ENCODE data around the gene FOCAD.
"Not testable (repeated sequence)": the region's sequence is repeated elsewhere in the genome, so short reads cannot be mapped to it uniquely, and the experiment has no call there.

FOCAD gene

DNA sequence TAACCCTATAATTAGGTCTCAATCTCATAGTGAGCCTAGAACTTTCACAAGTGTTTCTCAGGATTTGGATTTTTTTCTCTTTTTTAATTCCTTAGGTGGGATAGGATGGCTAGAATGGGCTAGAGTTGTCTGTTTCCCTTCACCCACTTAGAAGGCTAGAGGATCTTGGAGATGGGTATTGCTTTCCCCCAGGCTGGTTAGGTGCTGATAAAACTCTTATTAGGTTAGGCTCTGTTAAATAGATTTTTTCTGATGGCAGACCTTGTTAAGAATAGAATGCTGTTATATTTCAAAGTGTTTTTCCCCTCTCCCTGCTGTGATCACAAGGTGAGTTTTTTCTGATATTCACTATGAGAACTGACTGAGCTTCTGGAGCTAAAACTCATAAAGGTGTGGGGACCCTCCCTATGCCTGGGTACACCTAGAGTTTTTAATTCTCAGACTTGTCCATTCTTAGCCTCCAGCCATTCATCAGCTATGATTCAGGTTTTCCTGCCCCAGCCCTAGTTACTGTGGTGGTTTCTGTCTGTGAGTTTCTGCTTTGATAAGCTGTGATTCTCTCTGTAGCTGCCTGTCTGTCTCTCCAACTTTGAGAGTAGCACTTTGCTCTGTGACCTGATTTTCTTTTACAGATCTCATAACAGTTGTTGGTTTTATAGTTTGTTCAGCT is 215.0 kb downstream of the FOCAD start:
- no peak for DNase-seq

DNA sequence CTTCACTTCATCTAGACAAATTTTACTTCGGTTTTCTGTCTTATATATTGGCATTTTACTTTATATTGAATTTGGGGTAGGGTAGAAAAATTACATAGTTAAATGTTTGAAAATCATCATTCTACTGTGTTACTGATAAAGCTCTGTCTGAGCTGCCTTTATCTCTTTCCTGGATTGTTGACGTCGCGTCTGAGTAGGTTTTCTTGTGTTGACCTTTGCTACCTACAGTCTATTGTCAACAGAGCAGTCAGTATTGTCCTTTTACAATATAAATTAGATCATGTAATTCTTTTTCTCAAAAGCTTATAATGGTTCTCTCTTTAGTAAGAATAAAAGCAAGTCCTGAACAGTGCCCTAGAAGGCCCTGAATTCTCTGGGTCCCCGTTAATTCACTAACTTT is 219.2 kb downstream of the FOCAD start:
- no peak for DNase-seq

DNA sequence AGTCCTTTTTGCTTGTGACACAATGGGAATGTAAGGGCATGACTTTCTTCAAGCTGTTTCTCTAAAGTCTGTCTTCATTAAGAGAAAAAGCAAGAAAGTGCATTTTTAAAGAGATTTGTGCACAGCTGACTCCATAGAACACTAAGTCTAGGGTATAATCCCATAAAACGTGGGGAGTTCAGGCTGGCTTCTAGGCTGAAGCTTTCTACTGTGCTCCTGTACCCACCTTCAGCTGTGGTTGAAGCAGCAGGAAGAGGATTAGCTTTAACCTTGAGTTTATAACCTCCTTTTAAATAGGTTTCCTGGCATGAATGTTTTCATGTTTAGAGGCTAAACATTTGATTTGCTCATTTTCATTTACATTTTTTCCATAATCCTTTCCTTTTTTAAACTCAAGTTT is 220.9 kb downstream of the FOCAD start:
- DNase-seq, result no peak

DNA sequence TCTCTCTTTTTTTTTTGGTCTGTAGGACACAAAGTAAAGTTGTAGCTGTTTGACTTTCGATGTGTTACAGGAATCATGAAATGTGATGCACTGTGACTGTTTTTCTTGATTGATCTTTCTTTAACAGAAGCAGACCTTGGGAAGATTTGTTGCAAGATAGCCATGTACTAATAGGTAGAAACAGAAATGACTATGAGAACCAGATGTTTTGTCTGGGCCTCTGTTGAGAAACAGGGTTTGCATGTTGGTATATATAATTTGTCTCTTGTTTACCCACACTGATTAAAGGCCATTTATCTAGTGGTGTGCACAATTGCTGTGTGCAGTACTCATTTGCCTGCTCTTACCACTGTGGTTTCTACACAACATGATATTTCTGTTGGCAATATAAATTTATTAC is 222.3 kb downstream of the FOCAD start:
- DNase-seq, result no peak

DNA sequence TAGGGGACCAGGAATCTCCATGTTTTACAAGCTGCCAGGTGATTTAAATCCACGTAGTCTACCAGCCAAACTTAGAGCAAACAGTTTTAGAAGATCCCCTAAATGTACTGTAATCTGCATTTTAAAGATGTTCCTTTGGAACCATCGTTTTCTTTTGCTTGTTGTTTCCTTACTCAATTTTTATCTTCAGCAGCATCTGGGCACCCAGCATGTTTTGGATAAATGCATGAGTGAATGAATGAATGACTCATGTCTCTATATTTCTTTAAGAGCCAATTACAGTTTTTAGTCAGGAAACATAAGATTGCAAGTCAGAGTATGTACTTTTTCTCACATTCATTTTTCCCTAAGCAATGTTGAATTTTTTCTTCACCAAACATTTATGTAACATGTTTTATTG is 224.4 kb downstream of the FOCAD start:
- DNase-seq, result no peak

DNA sequence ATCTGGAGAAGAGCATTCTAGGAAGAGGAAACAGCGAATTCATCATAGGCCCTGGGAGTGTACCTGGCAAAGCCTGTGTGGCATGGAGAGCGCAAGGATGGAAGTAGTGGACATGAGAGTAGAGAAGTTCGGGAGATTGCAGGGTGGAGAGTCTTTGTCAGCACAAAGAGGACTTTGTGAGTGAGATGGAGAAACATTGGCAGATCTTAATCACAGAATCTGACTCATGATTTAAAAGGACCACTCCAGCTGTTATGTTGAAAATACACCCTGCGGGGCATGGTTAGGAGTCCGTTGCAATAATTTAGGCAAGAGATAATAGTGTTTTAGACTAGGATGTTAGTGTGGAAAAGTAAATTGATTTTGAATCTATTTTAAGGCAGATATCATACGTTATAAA is 230.5 kb downstream of the FOCAD start:
- DNase-seq, result no peak

DNA sequence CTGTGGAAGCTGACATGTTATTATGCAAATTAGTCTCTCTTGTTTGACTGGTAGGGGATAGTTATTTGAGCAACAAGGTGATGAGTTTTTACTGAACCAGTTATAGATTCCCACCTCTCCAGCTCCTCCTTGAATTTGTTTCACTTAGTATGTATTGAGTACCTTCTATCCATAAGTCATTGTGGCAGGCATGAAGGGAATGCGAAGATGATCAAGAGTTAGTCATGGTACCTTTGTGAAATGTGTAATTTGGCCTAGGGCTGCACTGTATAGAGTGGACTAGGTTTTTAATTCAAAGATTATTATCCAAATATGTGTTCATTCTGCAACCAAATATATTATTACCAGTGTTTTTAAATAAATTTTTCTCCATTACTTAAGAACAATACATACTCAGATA is 237.3 kb downstream of the FOCAD start:
- no peak for DNase-seq

DNA sequence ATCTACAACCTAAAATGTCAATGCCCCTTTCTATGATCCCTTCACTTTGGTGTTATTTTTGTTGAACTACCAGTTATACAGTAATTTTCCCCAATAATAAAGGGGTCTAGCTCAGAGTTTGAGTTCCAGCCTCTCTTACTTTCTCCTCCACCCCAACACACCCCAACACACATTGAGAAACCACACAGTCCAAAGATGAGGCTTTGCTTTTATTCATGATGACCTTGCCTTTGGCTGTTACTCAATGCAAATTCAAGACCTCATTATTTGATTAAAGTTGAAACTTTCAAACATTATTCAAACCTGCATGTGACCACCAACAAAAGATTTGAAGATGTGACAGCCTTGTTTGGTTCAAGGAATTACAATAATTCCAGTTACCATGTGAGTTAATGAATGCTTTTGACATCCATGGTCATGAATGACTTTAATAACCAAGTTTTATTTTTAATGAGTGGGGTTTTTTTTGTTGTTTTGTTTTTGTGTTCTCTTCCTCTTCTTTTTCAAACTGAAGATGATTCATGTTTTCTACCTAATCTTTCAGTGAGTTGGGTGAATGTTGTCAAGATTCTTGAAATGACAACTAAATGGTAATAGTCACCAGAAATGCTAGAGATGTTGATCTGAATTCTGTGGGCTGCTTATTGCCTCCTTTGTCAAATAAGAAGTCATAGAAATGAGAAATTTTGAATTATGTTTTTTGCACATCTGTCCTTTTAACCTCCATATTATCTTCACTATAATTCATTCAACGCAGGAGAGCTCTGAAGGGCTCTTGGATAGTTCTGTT is 241.4 kb downstream of the FOCAD start:
- DNase-seq, result no peak

DNA sequence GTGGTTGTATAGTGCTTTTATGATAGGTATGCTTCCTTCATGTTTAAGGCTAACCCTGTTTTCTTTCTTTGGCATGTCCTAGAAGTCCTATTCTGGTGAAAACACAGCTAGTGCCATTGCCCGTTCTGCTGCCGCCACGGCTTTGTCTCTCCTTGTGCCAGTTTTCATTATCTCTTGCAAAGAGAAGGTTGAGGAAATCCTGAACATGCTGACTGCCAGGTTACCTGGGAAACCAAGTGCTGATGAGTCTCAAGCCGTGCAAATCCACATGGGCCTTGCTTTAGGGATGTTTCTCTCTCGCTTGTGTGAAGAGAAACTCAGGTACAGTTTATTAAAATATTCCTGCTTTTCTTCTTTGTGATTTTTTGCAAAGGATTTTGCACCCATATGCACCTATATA is 245.2 kb downstream of the FOCAD start:
- DNase-seq, result no peak

DNA sequence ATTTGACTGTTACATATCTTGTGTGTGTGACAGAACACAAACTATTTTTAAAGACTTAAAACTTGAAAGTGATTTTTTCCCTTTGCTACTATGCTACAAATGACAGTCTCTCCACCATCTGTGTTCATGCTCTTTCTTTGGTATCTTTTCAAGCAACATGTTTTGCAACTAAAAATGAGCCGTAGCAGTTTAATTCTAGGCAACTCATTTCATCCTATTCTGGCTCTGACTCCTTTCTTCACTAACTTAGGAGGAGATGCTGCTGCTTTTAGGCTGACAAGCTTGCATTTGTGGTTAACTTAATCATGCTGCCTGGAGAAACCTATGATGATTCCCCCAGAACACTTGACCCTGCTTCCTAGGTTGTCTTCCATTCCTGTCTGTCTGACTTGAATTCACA is 246.8 kb downstream of the FOCAD start:
- no peak for DNase-seq

DNA sequence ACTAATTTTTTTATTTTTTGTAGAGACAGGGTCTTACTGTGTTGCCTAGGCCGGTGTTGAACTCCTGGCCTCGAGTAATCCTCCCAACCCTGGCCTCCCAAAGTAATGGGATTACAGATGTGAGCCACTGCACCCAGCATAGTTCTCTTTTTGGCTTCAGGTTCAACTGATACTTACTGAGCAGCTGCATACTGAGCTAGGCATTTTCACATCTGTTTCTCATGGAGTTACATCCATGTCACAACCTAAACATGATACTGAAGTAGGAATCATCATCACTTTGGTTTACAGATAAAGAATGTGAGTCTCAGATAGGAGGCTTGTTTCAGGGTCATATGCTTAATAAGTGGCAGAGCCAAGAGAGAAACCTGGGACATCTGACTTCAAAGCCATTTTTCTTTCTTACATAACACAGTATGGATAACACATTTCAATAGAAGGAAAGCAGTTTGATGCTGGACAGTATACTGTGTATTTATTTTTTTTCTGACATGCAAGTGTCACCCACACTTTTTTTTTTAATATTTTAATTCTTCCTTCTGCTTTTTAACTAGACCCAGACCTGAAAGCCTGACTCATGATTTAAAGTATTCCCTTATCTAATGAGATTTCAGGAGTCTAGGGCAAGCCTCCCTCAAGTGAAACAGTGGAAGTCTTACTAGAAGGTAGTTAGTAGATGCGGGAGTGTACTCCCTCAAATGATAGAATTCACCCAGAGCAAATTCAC is 256.6 kb downstream of the FOCAD start:
- DNase-seq, result no peak

DNA sequence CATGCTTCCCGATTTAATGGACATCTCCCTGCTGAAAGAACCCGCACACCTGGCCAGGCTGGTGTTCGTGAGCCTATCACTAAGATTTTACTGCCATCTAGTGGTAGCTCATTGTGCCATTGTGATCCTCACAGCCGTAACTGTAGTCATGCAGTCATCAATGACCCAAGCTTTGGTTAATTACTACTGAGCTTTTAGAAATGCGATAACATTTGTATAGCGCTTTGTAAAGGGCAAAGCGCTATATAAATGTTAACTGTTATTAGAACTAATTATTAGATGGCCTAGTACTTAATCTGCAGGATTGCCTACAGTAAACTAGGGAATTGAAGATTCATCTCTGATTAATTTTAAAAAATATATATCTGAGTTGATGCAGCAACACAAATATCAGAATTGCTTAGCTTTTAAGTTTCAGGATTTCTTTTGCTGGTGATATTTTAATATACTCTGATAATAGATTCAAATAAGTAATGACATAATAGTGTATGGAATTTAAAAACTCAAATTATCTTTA is 257.2 kb downstream of the FOCAD start:
- DNase-seq, result peak; percentile 79

DNA sequence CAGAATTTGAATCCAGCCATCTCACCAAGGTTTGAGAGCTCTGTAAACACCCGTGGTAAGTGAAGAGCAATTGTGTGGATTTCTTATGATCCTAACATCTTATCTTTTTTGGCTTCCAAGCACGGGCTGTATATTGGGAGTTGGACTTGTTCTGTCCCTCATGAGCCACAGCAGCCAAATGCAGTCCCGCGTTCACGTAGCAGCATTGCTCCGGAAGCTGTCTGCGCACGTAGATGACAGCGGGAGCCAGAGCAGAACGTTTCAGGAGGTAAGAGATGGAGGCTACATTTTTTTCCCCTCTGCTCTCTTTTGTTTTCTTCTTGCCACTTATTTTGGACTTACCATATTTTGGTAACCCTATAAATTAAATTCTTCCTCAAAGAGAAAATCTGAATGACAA is 260.4 kb downstream of the FOCAD start:
- DNase-seq, result no peak

DNA sequence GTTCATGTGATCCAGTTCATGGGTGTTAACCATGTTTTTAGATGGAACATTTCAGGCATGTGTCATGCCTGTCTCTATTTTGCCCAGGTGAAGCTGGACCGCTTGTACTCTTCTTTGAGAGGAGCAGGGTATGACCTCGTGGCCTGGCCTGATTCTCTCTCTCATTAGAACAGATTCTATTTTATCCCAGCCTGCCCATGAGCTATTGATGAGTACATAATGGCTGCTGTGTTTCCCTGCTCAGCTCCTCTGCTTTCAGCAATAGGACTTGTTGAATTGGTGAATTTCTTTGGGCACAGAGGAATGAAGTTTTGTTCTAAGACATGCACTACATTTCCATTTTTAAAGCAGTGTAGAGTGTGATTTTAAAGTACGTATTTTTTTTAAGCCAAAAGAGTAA is 261.2 kb downstream of the FOCAD start:
- no peak for DNase-seq

DNA sequence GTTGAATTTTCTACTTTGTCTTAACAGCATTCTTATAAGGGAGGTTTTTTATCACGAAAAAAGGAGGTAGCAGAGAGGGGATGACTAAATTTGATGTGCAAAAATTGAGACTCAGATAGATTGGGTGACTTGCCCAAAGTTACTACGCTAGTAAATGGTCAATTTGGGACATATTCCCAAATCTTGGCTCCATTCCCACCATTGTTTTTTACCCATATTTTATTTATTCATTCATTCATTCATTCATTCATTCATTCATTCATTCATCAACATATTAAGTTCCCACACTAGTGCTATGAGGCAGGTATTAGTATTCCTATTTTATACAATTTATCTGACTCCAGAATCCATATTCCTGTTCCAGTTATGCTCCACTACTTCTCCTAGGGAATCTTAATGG is 261.8 kb downstream of the FOCAD start:
- no peak for DNase-seq

DNA sequence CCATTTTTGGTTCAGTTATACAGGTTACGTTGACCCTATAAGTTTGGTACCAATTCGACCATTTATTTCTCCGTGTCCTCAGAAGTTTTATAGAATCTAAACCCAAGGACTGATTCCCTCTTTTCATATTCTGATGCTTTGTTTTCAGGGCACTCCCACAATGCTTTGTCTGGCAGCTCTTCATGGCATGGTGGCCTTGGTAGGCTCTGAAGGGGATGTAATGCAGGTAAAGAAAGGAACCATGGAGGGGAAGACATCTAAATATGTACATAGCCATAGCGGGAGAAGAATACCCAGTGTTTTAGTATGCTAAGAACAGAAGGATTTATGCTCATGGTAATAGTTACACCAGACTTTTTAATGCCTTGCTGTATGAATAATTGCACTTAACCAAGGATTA is 264.6 kb downstream of the FOCAD start:
- DNase-seq, result no peak

DNA sequence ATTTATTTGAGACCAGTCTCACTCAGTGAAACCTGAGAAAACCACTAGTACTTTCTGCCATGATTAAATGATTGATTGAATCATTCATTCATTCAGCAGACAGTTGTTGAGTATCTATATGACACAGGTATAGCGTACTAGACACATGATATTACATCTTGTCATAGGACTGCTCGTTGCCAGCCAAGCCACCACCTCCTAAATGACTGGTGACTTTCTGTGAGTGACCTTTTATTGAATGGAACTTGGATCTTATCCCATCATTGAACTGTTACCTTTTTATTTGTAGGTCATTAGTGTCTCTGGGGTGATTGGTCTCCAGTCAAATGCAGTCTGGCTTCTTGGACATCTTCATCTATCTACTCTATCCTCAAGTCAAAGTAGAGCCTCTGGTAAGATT is 266.6 kb downstream of the FOCAD start:
- DNase-seq, result no peak

DNA sequence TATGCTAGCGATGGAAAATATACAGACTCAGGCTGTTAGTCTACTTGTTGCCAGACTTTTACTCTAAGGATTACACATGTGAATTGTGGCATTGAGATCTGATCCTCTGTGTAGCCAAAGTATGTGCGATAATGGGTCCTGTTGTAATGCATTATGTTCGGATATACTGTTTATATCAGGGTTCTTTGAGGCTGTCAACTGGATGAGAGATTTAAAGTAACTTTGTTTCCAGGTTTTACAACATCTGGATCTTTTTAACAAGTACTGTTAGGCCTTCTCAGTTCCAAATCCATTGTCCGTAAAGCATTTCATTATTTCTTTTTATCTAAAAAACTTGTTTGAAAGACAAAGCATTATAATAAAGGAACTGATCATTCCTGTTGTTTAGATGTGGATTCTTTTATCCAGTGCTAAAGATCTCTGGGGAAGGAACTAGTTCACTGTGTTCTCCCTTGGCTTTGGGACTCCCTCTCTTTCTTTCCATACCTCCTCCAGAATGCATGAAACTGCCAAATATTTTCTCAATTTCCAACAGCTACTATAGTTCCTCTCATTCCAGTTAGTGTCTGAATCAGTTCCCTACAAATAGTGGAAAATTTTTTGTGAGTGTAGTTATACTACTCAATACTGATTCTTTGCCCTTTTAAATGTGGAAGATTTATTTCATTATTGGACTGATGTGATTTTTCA is 278.6 kb downstream of the FOCAD start:
- DNase-seq, result no peak

DNA sequence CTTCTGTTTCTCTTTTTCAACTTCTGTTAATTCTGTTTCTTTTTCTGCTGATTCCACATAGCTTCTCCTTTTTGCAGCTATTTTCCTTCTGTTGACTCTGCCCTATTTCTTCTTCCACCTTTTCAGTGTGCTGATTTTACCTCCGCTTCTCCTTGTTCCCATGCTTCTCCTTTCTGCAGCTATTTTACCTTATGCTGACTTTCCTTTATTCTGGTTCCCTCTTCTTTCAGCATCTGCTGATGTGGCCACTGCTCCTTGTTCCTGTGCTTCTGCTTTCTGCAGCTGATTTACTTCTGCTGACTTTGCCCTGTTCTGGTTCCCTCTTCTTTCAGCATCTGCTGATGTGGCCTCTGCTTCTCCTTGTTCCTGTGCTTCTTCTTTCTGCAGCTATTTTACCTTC is 288.6 kb downstream of the FOCAD start:
- no peak for DNase-seq

DNA sequence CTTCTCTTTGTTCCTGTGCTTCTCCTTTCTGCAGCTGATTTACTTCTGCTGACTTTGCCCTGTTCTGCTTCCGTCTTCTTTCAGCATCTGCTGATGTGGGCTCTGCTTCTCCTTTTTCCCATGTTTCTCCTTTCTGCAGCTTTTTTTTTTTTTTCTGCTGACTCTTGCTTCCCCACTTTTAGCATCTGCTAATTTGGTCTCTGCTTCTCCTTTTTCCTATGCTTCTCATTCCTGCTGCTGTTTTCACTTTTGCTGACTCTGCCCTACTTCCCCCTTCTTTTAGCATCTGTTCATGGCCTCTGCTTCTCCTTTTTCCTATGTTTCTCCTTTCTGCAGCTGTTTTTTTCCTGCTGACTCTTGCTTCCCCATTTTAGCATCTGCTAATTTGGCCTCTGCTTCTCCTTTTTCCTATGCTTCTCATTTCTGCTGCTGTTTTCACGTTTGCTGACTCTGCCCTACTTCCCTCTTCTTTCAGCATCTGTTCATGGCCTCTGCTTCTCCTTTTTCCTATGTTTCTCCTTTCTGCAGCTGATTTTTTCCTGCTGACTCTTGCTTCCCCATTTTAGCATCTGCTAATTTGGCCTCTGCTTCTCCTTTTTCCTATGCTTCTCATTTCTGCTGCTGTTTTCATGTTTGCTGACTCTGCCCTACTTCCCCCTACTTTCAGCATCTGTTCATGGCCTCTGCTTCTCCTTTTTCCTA is 289.3 kb downstream of the FOCAD start:
- DNase-seq, result not testable (repeated sequence)

DNA sequence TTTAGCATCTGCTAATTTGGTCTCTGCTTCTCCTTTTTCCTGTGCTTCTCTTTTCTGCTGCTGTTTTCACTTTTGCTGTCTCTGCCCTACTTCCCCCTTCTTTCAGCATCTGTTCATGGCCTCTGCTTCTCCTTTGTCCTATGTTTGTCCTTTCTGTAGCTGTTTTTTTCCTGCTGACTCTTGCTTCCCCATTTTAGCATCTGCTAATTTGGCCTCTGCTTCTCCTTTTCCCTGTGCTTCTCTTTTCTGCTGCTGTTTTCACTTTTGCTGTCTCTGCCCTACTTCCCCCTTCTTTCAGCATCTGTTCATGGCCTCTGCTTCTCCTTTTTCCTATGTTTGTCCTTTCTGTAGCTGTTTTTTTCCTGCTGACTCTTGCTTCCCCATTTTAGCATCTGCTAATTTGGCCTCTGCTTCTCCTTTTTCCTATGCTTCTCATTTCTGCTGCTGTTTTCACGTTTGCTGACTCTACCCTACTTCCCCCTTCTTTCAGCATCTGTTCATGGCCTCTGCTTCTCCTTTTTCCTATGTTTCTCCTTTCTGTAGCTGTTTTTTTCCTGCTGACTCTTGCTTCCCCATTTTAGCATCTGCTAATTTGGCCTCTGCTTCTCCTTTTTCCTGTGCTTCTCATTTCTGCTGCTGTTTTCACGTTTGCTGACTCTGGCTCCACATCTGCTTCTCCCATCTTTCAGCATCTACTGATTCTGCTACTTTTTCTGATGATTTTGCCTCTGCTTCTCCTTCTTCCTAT is 290.3 kb downstream of the FOCAD start:
- DNase-seq, result not testable (repeated sequence)

DNA sequence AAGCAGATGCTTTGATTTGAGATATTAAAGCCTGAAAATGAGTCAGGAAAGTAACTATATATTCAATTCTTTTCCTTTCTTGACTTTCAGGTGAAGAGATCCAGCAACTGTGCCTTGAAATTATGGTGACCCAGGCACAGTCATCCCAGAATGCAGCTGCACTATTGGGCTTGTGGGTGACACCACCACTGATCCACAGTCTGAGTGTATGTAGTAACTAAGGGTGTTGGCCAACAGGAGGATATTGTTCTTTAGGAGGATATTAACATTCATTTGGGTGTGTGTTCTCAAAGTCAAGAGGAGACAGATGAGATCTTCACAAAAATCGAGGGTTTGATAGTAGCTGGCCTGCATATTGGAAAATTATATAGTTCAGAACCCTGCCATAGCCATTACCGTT is 294.2 kb downstream of the FOCAD start:
- no peak for DNase-seq

Data from COR-L47 (cell line).